SKM-1 (cell line): ENCODE results near the gene PRKCE.

Experiments
- DNase-seq: peaks from one replicate; lab custom pipeline; 2025; ENCODE audit not compliant: unreplicated experiment; lab: John Stamatoyannopoulos, UW

PRKCE gene

DNA sequence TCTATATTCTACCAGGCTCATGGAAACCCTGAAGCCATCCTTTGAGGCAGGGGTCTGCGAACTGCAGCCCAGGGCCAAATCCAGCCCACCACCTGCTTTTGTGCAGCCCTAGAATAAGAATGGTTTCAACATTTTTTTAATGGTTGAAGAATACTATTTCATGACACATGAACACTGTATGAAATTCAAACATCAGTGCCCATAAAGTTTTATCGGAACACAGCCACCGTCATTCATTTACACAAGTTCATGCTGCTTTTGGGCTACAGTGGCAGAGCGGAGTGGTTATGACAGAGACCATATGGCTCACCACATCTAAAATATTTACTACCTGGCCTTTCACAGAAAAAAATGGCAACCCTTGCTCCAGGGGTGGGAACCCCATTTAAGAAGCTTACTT is 521.6 kb downstream of the PRKCE start:
- no peak for DNase-seq

GRCh38 chr2:46173636-46174250 is 522.3 kb downstream of the PRKCE start:
- no peak for DNase-seq

DNA sequence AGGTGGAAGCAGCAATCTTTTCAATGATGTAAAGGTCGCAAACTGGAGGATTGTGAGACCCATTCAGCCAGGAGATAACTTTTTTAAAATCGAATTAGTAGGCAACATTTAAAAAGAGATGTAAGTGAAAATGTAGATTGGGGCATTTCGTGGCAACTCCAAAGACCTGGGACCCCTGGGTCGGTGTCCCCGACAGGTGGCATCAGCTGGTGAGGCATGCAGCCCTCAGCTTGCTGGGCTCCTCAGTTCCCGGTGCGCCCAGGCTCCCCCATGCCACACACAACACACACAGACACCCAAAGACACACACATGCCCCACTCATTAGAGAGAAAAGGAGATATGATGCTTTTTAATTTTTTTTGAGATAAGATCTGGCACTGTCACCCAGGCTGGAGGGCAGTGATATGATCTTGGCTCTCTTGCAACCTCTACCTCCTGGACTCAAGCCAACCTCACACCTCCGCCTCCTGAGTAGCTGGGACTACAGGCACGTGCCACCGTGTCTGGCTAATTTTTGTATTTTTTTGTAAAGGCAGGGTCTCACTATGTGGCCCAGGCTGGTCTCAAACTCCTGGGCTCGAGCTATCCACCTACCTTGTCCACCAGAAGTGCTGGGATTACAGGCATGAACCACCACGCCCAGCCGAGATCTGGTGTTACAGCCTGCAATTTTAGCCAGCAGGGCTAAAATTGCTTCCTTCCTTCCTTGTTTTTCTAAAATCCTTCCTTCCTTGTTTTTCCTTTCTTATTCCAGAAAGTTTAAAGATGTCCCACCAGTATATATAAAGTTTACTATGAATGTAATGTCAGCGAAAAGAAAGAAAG is 523.1 kb downstream of the PRKCE start:
- no peak for DNase-seq

DNA sequence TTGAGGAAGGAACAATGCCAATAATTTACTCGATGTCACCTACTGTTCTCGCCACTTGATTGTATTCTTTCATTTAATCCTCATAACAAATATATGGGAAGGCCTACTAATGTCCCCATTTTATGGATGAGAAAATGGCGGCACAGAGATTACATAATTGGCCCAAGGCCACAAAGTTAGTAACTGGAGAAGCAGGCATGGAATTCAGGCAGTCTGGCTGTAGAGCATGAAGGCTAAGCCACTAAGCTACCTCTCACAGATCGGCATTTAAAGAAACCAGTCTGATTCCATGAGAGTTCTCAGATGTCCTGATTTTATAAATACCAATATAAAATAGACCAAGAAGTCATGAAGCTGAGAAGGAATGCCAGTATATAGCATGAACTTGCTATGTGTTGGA is 523.9 kb downstream of the PRKCE start:
- no peak for DNase-seq

DNA sequence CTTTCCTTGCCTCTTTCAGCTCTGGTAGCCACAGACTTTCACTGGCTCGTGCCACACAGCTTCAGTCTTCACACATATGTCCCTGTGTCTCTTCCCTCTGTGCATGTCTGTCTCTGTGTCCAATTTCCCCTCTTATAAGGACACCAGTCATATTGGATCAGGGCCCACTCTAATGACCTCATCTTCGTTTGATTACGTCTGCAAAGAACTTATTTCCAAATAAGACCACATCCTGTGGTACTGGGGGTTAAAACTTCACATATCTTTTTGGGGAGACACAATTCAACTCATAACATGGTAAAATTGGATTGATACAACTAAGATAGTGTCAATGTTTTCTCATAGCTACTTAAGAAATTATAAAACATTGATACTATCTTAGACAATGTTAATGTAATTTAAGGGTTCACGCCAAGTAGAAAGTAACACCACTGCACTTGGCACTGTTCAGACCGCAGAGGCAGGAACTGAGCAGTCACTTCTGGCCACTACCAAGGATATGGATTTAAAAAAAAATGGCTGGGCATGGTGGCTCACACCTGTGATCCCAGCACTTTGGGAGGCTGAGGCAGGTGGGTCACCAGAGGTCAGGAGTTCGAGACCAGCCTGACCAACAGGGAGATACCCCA is 526.1 kb downstream of the PRKCE start:
- DNase-seq = no peak

GRCh38 chr2:46179037-46179621 is 527.7 kb downstream of the PRKCE start:
- no peak for DNase-seq

GRCh38 chr2:46180189-46180588 is 528.7 kb downstream of the PRKCE start:
- DNase-seq = no peak

DNA sequence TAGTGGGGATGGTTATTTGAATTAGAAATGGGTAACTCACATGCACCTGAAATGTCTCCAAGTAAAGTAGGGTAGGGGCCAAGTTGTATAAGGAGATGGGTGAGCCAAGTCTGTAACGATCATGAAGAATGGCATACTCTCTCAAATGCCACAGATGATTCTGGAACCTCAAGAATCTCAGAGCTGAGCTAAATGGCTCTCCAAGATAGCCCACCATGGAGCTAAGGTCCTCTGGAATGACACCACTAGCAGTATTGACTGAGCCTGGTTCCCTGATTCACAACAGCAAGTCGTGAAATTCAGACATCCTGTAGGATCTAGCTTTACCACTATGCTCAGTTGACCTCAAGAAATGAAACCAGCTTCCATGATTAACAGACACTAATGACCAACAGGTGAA is 529.8 kb downstream of the PRKCE start:
- DNase-seq = no peak

- DNase-seq = no peak
Observed at GRCh38 chr2:46181789-46182530, 530.5 kb downstream of the PRKCE start.

DNA sequence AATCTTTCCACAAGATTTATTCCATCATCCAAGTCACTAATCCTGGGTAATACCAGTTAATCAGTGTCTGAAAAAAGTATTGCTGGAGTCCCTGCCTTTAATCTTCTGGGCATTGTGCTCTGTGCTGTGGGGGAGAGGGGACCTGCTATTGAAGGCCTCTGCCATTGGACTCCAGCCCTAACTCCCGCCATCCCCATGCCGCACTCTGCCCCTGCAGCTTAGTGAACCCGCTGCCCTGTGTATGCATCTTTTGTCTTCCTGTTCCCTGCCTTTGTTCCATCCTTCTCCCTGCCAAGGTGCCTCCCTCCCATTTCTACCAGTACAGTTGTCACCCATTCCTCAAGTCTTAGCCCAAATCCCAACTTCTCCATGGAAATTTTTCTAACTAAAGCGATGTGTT is 532.0 kb downstream of the PRKCE start:
- no peak for DNase-seq

DNA sequence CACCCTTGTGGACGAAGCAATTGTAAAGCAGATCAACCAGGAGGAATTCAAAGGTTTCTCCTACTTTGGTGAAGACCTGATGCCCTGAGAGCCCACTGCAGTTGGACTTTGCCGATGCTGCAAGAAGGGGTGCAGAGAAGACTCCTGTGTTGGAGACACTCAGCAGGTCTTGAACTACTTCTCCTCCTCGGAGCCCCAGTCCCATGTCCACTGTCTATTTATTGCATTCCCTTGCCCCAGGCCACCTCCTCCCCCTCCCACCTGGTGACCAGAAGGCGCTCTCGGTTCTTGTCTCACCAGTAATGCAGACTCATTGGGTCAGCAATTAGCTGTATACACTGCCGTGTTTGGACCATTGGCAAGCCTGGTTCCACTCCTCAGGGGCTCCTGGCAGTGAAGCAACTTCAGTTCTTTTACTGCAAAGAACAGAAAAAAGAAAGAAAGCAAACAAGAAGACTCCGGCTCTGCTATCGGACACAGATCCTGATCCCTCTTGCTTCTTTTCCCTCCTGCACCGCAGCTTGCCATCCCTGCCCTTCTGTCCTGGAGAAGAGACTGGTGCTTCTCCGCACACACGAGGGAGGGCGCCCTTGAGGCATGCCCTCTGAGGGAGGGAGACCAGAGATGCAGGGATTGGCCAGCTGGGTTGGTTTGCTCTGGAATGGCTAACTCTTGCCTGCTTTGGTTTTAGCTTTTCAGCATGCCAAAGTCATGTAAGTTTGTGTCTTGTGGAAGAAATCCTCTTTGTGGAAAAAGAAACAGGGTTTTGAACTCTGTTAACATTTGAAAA is 533.5 kb downstream of the PRKCE start:
- no peak for DNase-seq

DNA sequence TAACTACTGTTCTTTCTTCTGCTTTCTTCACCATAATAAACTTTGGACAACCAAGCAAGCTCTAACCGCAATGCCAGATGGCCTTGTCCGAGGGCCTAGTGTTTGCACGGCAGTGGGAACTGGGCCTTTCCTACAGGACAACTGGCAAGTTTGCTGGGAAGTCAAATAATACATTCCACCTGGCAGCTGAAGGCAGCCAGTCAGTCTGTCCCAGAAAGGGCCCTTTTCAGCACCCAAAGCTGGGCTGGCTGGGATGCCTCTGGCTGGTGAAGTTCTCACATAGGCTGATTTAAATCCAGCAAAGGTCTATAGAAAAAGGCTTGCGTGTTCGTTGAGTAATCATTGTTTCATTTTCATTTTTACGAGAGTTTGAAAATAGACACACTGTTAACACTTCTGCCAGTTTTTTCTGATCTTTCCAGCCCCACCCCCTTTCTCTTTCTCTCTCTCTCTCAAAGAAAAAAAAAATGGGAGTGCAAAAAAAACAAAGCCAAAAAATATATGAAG is 535.7 kb downstream of the PRKCE start:
- no peak for DNase-seq

DNA sequence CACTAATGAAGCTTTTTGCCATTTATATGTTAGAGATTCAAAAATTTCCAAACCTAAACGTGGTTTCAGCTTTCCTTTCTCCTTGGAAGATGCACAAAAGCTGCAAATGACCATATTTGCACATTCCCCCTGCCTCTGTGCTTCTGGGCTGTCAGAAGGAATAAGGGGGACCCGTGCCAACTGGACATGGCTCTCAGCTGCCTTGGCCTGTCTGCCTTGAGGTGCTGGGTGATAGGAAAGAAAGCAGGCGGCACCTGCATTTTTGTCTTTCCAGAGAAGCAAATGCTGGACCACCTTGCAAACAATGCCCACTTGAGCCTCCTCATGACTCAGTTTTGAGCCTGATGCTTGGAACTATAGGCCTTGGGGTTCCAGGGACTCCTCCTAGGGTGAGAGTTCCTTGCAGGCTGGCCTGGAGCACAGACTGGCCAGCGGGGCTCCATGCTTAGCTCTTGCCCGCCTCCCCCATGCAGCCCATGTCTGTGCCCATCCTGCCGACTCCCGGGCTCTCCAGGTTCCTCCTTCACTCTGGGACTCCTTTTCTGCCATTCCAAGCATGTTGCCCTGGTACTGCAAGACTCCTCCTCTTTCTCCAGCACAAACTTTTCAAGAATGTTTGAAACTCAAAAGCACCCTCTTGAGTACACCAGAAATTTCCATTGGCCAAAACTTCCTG is 536.7 kb downstream of the PRKCE start:
- DNase-seq = no peak

GRCh38 chr2:46193356-46193755 is 541.9 kb downstream of the PRKCE start:
- DNase-seq = no peak

DNA sequence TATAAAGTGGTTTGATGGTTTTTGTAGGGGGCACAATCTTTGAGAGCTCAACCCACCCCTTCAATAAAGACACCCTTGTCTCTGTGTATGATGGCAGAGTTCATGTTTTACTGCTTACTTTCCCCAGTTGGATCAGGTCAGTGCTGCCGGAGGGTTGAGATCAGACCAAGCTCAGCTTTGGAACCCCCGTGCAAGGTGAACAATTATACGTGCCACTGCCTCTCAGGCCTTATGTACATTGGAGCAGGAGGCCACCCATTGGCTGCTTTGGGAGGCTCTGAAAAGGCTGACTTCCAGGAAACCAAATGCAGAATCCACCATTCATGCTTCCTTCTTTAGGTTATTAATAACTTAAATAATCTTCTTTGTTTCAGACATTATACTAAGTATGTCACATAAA is 542.4 kb downstream of the PRKCE start:
- DNase-seq = no peak

GRCh38 chr2:46194856-46195255 is 543.4 kb downstream of the PRKCE start:
- DNase-seq = no peak

DNA sequence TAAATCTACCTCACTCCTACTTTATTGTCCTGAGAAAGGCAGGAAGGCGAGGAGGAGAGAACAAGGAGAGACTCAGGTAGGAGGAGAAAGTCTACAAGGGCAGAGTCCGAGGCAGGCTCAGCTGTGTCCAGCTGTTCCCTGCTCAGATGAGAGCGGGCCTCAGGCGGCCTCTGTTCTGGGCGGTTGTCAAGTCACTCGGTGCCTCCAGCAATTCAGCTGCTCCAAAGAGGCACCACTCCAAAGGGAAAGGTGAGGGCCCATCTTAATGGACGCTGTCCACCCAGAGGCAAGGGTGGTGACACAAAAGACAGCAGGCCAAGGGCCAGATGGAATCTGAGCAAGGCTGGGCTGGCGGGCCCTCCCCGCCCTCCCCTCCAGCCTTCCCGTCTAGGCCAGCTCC is 544.3 kb downstream of the PRKCE start:
- no peak for DNase-seq

DNA sequence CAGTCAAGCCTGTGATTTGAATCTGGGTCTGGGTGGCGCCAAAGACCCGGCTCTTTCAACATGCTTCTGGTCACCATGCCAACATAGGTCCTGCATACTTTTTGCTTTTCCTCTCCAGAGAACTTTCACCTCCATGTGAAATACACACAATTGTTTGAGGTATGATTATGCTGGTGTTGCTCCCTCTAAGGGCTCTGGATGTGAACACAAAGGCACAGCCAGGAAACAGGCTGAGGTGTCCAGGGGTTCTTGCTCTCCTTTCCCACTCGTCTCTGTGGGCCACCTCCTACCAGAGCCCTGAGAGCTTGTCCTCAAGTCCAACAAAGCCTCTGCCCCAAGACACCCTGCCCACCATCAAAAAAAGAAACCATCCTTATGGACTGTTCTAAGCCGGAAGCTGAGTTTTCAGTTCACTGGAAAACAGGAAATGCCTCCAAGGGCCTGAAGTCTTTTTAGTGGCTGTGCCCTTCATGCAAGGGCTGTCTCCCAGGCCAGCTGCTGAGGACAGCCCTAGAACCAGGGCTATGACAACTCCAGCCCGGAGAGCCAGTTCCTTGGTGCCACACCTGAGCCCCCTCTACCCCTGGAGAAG is 545.5 kb downstream of the PRKCE start:
- DNase-seq = no peak

DNA sequence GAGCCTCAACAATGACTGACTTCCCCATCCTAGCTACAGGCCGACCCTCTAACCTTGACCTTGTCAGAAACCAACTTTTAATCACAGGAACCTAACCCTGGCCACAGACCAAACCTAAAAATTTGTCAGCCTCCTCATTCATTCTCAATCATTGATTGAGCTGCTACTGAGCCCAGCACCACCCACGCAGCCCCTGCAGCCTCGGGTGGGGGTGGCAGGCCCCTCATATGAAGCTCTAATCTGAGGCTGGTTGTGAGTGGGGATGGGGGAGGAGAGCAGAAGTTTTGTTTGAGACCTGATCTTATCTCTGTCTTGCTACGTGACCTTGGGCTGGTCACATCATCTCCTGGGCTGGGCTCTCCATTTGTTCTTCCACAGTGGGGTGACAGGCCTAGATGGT is 546.2 kb downstream of the PRKCE start:
- DNase-seq = no peak
